SW480 (cell line): ENCODE data around the gene ARID5A.

Experiments
- DNase-seq: peaks from one replicate; pipeline ENCODE4 v3.0.0-alpha.2; 2016; ENCODE audit warnings: low spot score

Gene ARID5A

DNA sequence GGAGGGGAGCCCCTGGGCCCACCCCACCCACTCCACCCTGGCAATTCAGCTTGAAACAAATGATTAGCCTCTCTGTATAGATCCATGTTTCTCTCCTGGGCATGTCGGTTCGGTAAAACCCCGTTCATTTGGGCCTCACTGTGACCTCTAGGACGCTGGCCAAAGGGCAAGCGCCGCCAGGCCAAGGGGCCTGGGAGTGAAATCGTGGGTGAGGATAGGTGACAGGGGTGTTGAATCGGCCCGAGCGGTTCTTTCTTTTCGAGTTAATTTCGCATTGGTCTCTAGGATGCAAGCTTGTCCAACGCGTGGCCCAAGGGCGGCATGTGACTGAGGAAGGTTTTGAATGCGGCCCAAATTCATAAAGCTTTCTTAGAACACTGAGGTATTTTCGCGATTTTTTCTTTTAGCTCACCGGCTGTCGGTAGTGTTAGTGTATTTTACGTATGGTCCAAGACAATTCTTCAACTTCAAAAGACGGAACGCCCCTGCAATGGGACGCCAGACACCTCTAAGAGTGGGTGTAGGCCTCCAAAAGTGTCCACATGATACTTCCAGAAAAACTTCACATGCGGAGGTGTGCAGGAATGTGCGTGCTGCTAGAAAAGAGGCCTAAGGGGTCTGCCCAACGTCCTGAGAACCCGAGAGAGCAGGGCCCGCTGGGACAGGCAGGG, 9.8 kb upstream of the ARID5A start:
- DNase-seq: no peak

DNA sequence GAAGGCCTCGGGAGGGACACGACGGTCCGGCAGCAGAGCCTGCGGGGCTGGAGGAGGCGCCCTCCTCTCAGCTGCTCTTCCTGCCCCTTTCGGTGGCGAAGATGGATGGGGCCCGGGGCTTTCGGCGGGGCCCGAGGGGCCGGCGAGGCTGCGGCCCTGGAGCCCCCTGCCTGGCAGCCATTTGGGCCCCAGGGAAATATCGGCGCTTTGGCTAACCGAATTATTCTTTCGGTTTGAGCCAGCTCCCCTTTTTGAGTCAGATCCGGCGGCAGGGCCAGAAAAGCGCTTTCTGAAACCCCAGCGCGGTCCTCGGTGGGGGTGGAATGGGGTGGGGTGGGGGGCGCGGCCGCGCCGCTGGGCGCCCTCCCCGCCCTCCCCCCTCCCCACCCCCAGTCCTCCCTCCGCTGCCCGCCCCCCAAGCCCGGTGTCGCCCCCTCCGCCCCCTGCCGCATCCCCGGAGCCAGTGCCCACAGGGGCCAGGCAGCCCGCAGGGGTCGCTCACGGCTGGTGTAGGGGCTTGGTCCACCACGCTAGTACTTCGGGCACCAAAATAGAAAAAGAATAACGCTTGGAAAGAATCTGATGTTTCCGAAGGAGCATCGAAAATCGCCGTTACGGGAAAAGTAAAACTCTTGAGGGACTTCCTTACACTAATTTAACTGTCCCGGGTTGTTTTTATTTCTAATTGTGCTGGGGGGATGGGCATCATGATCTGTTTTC, 9.1 kb upstream of the ARID5A start:
- DNase-seq: no peak

DNA sequence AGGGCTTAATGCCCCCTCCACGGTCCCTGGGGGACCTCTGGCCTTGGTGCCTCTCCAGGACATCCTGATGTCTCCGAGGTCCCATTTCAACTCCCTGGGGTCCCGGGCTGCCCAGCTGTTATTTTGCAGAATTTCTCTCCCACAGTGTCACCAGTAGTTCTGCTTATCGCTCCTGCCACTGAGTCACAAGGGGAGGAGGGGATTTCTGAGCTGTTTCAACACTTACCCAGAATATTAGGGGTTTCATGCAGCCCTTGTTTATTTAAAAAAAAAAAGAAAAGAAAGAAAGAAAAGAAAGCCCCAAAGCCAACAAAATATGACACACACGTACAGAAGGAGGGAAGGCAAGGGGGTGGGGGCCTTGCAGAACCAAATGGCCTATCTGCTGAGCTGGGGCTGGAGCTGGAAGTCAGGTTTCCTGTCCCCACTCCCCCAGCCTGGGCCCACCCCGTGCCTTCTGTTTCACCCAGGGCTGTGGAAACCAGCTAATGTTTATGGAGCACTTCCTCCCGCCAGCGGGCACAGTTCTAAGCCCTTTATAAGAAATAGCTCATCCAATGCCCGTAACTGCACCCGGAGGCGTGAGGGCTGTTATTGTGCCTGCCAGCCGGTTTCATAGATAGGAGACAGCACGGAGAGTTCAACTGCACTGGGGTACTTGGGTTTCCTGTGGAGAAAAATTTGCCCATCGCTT, 8.4 kb upstream of the ARID5A start:
- DNase-seq: no peak

DNA sequence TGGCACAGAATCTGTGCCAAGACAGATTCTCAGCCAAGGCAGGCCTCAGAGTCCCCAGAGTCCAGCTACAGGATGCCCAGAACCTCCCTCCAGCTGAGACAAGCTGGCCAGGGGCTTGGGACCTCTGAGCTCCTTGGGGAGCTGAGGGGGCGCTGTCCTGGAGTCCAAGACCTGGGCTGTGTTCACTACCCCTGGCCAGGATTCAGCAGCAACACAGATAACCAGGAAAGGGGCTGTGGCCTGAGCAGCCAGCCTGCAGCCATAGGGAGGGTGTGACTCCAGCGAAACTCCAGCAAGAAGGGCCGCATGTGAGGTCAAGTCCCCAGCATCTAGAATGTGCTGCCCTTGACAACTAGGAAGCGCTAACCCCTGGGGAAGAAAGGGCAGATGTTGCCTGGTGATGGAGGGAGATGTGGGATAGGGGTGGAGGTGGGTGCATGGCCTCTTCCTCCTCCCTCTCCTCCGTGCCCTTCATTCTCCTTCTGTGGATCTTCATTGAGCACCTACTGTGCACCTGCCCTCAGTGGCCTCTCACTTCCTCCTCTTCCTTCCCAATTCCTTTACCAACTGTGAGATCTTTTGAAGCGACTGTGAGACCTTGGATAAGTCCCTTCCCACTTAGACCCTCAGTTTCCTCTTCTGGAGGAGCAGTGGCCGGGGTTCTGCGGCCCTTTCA, 7.7 kb upstream of the ARID5A start:
- no peak for DNase-seq

DNA sequence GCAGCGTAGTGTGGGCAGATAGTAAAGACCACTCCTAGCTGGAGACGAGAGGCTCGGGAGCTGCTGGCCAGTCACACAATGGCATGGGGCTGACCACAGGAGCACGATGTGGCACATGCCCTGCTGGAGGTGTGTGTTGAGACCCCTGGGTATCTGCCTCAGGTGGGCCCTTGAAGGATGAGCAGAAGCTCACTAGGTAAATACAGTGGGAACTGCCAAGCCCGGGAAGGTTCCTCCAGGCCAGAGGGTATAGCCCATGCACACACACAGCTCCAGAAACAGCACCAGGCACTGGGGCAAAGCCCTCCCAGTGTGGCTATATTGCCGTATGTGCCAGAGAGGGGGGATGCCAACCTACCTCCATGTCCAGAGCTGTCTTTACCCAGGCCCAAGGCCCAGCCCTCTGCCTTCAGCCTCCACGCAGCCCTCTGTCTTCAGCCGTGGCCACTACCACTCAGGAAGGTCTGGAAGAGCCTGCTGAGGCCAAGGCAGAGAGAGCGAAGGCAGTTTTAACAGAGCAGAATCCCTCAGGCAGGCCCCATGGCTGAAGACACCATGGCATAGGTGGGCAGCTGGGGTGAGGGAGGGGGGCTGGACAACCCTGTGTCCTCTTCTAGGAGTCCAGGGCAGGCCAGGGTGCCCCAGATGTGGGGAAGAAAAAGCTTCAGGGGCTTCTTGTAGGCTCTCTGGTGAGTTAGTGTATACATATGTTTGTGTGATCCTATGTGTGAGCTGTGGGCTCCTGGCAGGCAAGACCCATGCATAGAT, 7.0 kb upstream of the ARID5A start:
- DNase-seq: no peak

DNA sequence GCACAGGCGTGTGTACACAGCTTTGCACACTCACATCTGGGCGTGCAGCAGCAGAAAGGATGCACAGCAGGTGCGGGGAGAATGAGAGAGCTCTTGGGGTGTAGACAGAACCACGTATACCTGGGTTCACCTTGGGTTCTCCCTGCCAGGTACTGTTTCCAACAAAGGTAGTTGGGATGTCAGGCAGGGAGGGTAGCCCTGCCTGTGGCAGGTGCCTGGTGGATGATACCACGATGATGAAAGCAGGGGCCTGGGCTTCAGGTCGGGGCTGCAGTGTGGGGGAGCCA, 6.5 kb upstream of the ARID5A start:
- no peak for DNase-seq

DNA sequence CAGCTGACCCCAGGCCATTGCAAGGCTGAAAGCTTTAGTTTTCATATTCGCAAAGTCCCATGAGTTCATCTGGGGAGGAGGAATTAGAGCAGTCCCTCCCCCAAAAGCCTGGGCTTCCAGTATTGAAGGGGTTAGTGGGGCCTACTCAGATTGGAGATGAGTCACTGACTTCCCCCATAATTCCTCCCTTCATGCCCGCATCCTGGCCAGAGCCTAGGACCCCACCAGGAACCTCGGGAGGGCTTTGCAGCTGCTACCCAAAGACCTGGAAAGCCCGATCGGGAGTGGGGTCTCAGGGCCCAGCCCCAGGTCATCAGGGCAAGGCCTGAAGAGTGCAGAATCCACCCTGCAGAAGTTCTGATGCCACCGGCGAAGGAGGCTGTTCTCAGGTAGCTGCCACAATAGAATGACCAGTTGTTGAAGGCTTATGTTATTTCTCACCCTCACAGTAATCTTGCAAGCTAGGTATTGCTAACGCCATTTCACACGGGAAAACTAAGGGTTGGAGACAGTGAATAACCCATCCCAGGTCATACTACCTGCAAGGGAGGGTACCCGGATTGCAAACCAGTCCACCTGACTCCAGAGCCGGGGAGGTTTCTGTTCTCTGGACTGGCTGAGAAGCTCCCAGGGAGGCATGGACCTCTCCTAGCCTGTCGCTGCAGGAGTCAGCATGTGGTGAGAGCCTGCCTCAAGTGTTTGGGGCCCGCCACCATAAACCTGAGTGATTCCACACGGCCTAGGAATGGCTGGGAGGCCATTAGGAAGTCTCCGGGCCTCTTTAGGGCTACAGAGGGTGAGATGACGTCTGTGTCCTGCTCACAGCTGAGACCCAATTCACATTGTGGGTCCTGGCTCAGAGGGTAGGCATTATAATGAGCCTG, 5.8 kb upstream of the ARID5A start:
- DNase-seq: no peak

DNA sequence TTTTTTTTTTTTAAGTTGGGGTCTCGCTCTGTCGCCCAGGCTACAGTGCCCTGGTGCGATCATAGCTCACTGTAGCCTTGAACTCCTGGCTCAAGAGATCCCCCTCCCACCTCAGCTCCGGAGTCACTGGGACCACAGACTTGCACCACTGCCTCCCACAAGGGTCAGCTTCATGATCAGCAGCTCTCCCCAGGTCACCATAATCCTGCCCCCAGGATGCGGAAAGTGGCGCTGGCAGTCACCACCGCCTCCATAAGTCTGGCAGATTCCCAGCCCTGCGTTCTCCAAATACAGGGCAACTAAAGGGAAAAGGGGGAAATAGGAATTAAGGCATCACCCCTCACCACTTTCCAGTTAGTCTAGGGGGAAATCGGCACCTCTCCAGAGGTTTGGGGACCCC, 5.2 kb upstream of the ARID5A start:
- no peak for DNase-seq

DNA sequence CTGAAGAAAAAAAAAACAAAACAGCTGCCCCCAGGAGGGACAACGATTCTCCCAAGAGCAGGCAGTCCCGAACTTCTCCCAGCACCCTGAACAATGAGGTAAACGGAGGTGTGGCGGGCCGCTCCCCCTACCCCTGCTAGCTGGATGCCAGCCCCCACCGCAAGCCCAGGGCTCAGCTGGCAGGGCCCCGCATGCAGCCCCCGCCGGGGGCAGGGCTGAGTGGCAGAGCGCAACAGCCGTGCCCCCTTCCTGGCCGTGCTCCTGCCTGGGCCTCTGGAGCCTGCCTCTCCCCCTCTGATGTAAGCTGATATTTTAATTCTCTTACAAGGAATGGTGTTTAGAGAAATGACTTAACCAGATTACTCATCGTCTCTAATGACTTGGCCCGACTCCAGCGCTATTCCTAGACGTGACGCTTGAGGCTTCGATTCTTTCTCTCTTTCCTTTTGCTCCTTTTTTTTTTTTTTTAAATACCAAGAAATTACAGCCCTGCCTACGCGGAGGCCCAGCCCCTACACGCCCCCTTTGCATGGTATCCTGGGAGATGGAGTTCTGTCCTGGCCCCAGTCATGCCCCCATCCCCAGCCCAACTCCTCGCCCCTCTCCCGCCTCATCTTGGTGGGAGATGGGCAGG, 4.6 kb upstream of the ARID5A start:
- DNase-seq: peak; percentile 84

DNA sequence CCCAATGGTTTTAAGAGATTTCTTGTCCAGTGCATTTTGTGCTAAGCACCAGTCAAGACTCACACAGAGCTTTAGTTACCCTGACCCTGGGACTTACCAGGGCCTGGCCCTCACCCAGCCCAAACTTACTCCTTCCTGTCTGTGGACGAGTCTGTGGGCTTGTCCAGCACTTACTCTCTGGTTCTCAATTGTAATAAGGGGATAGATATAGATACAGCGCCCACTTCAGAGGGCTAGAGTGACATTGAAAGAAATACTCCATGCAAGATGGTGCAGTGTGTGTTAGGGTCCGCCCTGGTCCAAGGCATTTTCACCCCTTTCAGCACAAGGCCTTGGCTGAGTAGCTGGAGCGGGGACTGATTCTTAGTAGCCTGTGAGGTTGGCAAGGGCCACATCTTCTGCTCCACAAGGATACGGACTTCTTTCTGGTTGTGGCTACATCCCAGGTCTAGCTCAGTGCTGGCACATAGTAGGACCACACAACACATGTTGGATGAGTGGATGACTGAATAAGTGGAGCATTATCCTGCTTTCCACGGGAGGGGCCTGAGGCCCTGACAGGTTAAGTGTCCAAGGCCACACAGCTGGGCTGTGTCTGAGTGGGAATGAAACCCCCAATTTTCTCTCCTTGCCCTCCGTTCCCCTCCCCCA, 3.8 kb upstream of the ARID5A start:
- DNase-seq: no peak

DNA sequence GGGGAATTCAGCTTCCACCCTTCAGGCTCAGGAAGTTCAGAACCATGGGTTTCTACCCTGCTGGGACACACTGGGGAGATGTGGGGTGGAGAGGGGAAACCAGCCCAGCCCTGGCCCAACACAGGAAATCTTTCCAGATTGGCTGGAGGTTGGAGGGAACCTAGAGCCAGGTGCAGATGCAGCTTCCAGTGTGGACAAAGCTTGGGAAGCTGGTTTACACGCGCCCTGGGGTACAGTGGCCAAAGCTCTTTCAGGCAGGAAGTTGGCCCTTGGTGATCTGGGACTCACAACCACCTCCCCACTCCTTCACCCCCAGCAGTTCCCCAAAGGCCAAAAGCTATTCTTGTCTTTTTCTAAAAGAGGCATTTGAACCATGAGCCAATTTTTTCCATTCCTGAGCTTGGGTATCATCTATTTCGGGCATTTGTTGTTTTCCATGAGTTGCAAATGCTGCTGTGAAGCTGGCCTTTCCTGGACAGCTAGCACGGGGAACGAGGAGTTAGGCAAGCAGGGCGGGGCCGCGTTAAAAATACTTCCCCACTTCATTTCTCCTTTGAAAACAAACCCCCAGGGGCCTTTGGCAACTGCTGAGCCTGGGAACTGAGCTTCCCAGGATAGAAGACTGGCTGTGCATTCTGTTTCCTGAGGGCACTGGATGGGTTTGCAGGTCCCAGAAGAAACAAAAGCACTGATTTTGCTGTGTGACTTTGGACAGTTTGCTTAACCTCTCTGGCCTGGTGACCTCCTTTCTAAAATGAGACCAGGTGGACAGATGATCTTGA, 3.1 kb upstream of the ARID5A start:
- DNase-seq: no peak

DNA sequence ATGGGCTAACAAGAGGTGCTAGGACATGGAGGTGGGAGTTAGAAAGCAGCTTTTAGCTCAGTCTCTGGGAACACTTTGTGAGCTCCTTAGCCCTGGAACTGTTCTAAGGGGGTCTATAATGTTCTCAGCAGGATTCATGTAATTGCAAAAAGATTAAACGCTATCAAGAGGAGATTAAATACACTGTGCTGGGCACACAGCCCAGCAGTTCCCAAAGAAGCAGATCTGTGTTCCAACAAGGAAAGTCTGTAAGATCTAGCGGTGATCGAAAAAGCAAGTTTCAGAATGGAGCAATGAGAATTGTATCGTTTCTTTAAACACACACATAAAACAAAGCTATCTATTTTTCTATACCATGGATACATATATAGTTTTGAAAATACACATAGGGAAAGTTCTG, 2.4 kb upstream of the ARID5A start:
- DNase-seq: no peak

DNA sequence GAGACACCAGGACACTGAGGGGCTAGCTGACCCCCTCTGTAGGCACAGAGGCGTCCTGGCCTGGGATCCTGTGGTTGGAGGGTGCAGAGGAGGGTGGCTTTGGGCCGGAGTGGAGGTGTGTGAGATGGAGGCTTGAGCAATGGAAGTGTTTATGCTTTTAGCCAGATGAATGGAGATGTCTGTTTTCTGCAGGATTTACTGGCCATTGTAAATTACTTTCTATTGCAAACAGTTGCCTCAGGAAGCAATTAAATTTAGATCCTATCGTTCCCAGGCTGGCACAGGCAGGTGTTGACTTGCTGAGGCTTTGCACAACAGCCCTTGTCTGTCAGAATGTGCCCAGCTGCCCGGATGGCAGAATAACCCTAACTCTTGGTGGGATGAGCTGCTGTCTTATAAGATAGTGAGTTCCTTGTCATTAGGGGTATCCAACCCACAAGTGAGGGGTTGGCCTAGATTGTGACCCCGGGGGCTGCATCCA, 1.8 kb upstream of the ARID5A start:
- peak; percentile 54 for DNase-seq

DNA sequence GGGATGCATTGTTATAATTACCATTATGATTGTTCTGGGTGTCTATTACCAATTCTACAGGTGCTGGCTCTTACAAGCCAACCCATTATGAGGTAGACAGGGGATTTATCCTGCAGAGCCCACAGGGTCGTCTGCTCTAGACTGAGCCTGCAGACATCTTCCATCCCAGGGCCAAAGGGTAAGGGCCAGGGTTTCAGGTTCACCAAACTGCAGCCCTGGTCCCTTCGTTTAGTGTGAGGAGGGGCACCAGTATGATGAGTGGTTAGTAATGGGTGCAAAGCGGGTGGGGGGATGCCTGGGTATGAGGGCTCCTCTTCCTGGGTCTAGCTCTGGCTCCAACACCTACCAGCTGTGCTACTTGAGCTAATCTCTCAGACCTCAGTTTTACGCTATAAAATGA, 1.2 kb upstream of the ARID5A start:
- no peak for DNase-seq

DNA sequence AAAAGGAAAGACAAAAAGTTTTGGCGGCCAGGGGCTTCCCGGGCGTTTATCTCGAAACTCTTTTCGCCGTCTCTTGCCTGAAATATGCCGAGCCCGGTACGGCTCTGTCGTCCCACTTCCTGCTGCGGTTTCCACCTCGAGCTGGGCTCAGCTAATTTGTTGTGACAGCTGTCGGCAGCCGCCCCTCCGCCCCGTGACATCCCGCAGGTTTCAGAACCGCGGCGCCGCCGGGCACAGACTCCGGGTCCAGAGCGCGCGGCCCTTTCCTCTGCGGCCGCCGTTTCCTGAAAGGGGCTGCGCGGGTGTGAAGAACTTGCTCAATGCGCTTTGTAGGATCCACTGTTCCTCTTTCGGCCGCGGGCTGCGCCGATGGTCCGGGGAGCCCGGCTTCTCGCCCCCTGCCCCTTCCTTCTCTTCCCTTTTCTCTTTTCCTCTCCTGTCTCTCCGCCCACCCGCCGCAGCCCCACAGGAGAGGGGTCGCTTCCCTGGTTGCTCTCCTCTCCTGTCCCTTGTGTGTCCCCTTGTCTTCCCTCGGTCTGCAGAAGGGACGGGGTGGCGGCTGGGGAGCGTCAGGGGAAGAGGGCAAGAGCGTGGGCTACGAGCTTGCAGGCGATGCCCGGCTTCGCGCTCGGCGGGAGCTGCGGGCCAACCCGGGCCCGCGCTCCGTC, 648 bp downstream of the ARID5A start:
- peak; percentile 70 for DNase-seq

DNA sequence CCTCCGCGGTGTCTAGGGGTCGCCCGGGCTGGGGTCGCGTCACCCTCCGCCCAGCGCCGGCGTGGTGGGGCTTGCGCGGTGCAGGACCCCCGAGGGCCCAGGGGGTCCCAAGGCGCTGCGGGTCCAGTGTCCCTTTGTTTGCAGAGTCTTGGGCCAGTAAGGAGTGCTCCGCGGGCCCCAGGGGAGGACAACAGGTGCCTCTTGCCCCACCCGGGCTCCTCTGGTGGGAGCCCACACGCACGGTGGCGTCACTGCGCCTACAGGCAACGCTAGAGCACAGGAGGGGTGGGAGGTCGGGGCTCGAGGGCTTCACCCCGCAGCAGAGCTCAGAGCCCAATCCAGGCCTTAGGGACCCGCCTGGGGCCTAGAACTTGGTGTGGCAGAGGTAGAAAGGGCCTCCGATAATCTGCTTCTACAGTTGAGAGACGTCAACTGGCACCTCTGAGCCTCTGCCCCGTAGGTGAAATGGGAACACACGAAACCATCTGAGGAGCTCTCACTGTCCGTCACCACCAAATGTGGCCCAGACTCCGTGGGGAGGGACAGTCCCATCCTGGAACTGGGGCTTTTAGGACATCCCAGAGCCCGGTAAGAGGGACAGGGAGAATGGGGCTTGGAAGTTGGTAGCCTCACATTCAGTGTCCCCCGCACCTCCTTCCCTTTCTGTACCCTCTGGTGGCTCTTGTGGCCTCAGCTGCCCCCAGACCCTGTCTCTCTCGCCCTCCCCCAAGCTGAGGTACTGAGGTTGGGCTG, 1.4 kb downstream of the ARID5A start:
- DNase-seq: no peak

DNA sequence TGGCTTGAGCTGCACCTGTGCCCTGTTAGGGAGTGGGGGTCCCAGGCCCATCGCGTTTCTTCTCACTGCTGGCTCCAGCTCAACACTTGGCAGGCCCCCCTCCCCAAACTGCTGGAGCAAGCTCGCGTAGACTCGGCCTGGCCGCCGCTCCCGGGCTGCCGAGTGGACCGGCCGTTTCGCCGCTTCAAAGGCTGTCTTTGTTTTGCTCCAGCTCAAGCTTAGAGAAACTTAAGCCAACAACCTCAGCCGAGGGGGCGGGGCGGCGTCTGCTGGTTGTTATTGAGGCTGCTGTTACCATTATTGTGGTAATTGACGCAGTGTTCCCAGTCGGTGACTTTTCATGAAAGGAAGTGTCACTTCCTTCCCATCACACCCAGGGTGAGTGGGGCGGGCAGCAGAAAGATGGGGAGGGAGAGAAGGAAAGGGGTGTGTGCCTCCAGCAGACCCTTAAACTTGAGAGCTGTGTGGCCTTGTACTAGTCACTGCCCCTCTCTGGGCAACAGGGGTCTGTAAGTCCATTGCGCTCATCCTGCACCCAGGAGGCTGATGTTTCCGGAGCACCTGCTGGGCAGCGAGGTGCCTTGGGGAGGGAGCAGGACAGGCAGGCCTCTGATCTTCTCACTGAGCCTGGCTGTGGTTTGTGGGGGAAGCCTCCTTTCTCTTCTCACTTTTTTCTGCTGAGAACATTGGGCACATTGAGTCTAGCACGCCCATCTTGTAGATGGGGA, 2.1 kb downstream of the ARID5A start:
- peak; percentile 57 for DNase-seq
